Stimulated activated CD8-positive, alpha-beta memory T cell treated with anti-CD3 and anti-CD28 coated beads, Interleukin-4, amount 100 ng/mL, for 48 hours (primary cell): Measurements from ENCODE around the gene ATG9A.

Experiments
- DNase-seq: peaks from one replicate; pipeline ENCODE4 v3.0.0-alpha.2; 2020

ATG9A gene

DNA sequence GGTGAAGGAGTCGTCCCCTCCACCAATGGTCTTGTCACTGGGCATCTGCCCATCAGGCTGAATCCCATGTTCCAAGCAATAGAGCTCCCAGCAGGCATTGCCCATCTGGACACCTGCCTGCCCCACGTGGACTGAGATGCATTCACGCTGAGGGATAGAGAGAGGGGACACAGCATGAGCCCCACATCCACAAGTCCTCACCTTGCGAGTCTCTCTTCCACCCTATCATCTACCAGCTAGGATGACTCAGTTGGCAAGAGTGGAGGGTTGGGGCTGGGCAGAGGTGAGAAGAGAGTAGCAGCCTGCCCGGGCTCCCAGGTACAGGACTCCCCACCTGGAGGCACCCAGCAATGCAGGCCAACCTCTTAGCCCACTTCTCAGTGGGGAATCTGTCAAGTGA, 22.6 kb upstream of the ATG9A start:
- peak; percentile 40 for DNase-seq

DNA sequence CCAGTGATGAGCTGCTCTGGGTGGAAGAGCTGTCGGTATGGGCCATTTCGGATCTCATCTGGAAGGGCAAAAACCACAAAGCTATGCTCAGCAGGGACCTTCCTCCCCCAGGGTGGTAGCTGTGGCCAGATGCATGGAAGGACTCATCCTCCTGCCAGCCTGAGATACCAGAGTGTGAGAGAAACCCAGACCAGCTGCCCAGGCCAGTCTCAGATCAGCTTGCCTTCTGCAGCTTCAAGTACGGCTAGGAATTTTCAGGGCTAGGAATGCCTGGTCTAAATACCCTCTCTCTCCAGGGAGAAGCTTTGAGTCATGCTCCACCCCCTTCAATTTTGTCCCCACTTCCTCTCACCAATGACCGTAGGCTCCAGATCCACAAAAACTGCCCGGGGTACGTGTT, 22.2 kb upstream of the ATG9A start:
- DNase-seq = no peak

DNA sequence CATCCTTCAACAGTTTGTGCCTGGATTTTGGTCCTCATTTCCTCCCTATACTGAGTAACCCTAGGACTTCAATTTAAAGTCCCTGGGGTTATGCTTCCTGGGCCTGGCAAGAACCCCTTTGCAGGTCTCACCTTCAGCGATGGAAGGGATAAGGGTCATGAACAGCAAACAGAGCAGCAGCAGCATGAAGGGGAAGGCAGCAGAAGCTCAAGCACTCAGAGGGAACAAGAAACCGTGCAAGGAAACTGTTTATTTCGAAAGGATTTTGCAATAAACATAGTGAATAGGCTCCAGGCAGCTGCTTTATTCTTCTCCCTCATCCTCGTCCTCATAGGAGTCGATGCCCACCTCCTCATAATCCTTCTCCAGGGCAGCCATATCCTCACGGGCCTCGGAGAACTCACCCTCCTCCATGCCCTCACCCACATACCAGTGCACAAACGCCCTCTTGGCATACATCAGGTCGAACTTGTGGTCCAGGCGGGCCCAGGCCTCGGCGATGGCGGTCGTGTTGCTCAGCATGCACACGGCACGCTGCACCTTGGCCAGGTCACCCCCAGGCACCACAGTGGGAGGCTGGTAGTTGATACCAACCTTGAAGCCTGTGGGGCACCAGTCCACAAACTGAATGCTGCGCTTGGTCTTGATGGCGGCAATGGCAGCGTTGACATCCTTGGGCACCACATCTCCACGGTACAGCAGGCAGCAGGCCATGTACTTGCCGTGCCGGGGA, 20.8 kb upstream of the ATG9A start:
- no peak for DNase-seq

DNA sequence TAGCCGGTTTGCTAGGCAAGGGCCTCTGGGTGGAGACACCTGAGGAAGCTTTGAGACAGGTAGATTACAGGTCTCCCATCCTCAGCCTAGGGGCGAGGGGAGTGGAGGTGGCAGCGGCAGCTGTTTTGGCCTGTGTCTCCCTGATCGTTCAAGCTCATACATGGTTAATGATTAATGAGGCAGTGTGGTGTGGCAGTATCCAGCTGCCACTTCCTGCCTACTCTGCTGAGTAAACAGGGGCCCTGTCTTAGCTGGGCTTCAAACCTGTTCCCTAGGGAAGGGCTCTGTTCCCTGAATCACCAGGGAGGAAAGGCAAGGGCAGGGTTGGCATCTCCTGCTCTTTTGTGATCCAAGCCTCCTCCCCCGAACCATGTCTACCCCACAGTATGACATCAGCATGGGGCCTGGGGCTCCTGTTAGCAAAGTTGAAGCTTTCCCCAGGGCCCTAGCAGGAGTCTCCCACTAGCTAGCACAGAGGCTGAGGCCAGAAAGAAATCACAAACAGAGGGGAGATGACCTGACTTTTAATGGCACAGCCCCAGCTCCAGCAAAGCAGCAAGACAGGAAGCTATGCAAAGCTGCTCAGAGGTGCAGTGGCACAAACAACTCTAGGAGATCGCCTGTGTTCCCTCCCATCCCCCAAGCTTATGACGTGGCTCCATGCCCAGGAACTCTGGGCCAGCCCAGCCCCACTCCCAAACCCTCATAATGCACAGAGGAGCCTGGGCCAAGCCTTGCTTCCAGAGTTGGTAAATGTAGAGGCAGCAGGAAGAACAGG, 20.0 kb upstream of the ATG9A start:
- peak; percentile 59 for DNase-seq

GRCh38 chr2:219248845-219249202, 19.4 kb upstream of the ATG9A start:
- no peak for DNase-seq

- peak; percentile 75 for DNase-seq
Measured at GRCh38 chr2:219247678-219248642, 18.5 kb upstream of the ATG9A start.

DNA sequence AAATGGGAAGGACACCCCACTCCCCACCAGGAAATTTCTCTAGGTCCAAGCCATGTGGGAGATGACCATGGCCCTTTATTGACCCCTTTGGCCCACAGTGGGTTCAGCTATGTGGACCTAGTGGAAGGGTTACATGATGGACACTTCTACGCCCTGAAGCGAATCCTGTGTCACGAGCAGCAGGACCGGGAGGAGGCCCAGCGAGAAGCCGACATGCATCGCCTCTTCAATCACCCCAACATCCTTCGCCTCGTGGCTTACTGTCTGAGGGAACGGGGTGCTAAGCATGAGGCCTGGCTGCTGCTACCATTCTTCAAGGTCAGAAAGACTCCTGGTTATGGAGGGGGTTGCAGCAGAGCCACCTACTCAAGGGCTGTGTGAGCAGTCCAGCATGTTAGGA, 17.1 kb upstream of the ATG9A start:
- no peak for DNase-seq

GRCh38 chr2:219245899-219246230, 16.4 kb upstream of the ATG9A start:
- peak; percentile 43 for DNase-seq

DNA sequence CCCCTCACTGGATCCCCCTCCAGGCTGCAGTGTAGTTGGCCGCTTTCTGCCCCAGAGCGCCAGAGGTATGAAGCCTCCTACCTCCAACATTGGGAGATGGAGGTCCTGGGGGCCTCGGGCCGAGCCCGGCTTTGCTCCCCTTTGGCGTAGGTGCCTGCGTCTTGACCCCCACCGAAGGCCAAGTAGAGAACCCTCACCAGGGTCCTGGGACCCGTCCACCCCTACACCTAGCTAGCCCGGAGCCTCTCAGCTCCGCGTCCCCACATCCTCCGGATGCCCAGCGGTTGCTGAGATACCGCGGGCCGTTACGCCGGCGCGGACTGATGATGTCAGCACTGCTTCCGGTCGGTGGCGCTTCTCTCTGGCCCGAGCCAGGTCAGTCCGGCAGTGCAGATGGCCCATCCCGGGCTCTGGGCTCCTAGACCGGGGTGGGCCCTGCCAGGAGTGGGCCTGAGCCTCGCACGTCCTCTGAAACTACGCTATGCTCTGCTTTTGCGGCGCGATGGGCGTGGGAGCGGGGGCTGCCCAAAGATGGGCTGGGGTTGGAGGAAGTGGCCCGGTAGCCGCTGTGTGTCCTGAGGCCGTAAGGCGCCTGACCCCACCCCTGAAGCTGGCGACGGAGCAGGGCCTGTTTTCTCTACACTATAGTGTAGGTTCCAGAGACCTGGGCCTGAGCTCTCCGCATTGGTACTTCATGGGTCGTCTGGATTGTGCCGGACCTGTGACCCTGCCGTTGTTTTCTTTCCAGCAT, 15.9 kb upstream of the ATG9A start, which contains the start of the genes GLB1L and STK16:
Gene GLB1L (minus strand): TSS at position 297 of the 751 bp plus-strand sequence. CDS start 1,871 bp downstream, outside the sequence.
Gene STK16 (plus strand): TSS at position 332 of the 751 bp plus-strand sequence. CDS start 521 bp downstream, outside the sequence.
- peak; percentile 98 for DNase-seq

GRCh38 chr2:219244789-219245147, 15.3 kb upstream of the ATG9A start:
- no peak for DNase-seq

GRCh38 chr2:219243291-219243761, 13.9 kb upstream of the ATG9A start:
- DNase-seq = no peak

GRCh38 chr2:219234331-219234730, 4.9 kb upstream of the ATG9A start:
- DNase-seq = no peak

DNA sequence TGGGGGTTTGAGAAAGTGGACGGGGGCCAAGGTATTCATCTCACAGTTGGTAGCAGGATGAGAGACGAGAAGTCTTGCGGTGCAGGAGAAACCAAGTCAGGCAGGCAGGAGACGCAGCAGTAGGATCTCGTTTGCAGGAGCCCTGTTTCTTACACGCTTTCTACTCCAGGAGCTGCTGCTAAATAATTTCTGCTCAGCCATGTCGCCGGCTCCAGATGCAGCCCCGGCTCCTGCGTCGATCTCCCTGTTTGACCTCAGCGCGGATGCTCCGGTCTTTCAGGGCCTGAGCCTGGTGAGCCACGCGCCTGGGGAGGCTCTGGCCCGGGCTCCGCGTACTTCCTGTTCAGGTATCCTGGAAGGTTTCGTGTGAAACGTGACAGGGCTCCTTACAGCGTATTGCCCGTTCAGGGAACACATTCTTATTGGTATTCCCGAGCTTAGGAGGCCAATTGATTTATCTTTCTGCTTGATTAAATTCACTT, 664 bp upstream of the ATG9A start:
- peak; percentile 72 for DNase-seq

DNA sequence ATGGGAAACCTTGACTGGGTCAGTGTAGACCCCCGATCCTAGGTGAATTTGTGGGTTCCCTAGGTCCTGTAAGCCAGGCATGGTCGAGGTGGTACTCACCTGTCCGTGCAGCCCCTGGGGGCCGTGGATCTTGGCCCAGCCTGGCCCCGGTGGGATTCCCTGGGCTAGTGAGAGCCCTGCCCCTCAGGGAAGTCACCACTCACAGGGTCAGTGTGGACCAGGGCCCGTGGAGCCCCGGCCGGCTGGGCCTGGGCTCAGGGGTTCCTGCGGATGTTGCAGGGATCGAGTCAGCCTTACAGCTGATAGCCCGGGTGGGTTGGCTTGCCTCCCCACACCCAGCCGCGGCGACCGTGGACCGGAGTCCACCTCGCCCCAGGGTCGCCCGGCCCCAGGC, 528 bp downstream of the ATG9A start:
- DNase-seq = no peak

DNA sequence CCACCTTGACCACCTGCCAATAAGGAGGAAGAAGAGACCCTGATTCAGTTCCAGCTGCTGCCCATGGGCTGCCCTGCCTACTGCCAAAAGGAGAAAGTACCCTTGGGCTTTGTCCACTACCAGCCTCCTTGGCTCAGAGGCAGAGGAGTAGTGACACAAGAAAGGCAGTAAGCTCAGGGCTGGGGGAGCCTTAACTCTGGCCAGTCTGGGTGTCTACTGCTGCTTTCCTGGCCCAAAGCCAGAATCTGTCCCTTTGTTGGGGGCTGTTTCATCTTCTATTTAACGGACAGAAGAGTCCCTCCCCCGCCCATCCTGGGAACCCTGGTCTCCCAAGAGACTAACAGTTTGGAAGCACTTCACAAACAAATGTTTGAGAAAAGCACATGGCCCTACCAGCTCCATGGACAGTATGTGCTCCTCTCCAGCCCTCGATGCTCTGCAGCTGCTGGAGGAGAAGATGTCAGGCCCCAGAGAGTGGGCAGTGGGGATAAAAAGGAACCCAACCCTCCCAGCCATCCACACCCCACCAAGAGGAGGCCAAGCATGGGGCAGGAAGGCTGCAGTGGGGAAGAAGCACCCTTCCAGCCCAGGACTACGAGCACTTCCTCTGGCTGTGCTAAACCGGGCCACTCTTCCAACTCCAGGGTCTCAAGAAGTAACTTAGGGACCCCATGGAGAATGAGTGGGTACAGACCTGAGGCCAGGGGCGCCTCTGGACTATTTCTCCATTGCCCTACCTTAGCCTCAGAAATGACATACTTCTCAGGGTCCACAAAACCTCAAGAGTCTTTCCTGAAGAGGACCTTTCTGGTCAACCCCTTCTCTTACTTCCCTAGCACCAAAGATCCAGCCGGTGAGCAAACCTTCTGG, 1.2 kb downstream of the ATG9A start:
- no peak for DNase-seq

- DNase-seq = no peak
Measured at GRCh38 chr2:219225350-219225749, 4.1 kb downstream of the ATG9A start.

DNA sequence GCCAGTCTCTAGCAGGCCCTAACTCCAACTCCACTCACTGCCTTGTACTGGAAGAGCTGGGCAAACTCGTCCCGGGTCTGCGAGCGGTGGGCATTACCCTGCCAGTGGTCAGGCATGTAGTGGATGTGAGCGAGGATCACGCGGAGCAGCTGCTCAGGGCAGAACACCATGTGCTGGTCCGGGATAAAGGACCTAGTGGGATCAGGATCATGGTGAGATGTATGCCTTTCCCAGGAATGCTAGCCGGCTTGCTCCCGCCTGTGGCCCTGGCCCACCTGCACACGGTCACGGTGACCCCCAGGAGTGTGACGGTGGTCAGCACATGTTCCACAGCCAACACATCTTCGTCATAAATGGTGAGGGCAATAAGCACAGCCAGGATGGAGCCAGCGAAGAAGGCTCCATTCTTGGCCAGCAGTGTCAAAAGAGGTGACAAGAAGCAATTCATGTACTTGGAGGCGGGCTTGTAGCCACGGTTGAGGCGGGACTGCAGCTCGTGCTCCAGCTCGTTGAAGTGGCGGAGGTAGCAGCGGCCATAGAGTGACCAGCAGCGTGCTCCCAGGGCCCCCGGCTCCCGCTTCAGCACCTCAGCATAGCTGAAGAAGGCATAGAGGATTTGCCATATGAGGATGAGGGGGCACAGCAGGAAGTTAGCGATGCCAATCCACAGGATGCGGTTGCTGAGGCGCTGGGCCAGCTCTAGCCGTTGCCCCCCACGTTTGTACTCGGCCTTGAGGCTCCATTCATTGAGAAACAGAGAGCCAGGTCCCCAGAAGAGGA, 5.4 kb downstream of the ATG9A start:
- DNase-seq = no peak

DNA sequence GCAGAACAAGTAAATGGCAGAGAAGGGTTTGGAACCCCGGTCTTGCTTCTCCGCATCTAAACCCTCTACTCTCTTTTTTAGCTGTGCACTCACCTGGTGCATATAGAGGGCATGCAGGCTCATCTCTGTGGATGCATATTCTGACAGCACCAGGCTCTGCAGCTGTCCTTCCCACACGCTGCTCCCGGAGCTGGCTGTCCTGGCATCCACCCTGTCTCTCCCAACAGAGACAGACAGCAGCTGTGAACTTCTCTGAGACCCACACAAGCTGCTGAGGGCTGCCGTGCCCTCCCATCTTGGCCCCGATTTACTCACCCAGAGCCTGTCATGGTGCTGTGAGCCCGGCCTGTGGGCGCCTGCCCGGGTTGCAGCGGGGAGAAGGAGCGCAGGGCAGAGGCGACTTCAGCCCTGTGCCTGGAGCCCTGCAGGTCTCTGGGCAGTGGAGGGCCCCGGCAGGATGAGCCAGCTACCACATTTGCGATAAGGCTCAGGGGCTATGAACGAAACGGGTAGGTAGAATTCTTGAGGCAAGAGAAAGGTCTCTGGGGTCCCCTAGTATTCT, 7.4 kb downstream of the ATG9A start:
- no peak for DNase-seq

DNA sequence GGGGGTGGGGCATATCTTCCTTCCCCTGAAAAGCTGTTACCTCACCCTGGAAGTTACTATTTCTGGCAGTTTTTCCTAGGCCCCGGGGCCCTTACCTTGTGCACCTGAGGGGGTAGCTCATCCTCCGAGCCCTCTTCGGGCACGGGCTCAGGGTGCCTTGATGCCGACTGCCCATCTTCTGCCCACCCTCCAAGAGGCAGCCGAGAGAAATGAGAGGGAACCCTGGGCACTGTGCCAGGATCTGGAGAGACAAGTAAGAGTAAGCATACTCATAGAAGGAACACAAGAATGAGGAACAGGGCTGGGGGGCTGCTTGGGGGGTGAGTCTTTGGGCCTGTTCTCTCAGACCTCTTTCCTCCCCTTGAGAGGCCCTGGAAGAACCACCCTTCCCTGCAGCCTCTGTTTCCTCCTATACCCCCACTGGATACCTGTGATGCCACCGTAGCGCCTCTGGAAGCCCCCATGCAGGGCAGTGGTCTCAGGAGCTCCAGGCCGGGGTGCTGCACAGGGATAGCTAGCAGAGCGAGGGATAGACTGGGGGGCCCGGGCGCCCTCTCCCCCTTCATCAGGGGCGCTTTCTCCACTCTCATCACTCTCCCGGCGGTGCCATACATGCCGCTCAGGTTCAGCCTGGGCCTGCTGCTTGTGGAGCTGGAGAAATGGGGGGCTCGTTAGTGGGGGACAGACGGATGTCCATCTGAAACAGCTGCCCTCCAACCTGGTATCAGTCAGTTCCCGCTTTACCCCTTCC, 8.6 kb downstream of the ATG9A start:
- no peak for DNase-seq
